Measurements from ENCODE around the gene CELA1. TPM values are rescaled to one million over a fixed set of nuclear protein-coding genes. Genes with fewer than 3 reads are reported as not detected.

The CELA1 gene
- total RNA-seq, 2 experiments from 2014 or later: 0.85 to 1.2 TPM

- no peaks in the 10 kb centered on the region for H3K9me3 Mint-ChIP-seq
- no peak overlapping the region for H3K27ac Mint-ChIP-seq
- DNase-seq (no peak), ATAC-seq (ENCODE audit: poor library complexity) (no peak)
- intact Hi-C loops (cut with DNase I, micrococcal nuclease): no loop called here
- CTCF ChIA-PET: interaction anchor here (1.2 kb wide), 1 partner anchor 21 kb away, joined by 3 read pairs; no protein-coding TSS in a partner anchor
- Histone ChIP-seq H3K4me3 (ENCODE audit: low read length) (no peak overlapping the region), H3K9me3 (ENCODE audit: control insufficient read depth in 1 of 2, insufficient read depth in 1 of 2, low read length in 2 of 2) (no peaks in the 10 kb centered on the region), H3K27me3 (ENCODE audit: control insufficient read depth in 1 of 2, insufficient read depth in 2 of 2, low read length in 2 of 2) (no peaks in the 10 kb centered on the region), H3K4me1 (ENCODE audit: insufficient read depth, low read length) (peaks cover 12% of the 10 kb centered on the region), H3K27ac (ENCODE audit: low read depth in 1 of 2, low read length in 2 of 2) (no peak overlapping the region), H3K36me3 (ENCODE audit: insufficient read depth, low read length) (peaks cover 38% of the 10 kb centered on the region)
- peaks cover 17% of the 10 kb centered on the region for H3K4me1 Mint-ChIP-seq (ENCODE audit: low read depth)
- no peak overlapping the region for H3K4me3 Mint-ChIP-seq
- POLR2A ChIA-PET: no interaction called here
- peaks cover 41% of the 10 kb centered on the region for H3K36me3 Mint-ChIP-seq (ENCODE audit: low read depth)
- H3K27me3 Mint-ChIP-seq: no peaks in the 10 kb centered on the region
- TF ChIP-seq CTCF (IDR thresholded peaks at IDR 0.05): no peak
Observed at GRCh38 chr12:51362747-51363342, 16.4 kb upstream of the CELA1 start.

- no peak for ATAC-seq (ENCODE audit: poor library complexity)
- Histone ChIP-seq H3K4me3 (ENCODE audit: low read length) (no peak overlapping the region), H3K27ac (ENCODE audit: low read depth in 1 of 2, low read length in 2 of 2) (no peak overlapping the region), H3K9me3 (ENCODE audit: control insufficient read depth in 1 of 2, insufficient read depth in 1 of 2, low read length in 2 of 2) (no peaks in the 10 kb centered on the region), H3K36me3 (ENCODE audit: insufficient read depth, low read length) (peaks cover 43% of the 10 kb centered on the region), H3K4me1 (ENCODE audit: insufficient read depth, low read length) (peaks cover 7% of the 10 kb centered on the region), H3K27me3 (ENCODE audit: control insufficient read depth in 1 of 2, insufficient read depth in 2 of 2, low read length in 2 of 2) (no peaks in the 10 kb centered on the region)
- Mint-ChIP-seq H3K4me3 (no peak overlapping the region), H3K4me1 (ENCODE audit: low read depth) (peaks cover 12% of the 10 kb centered on the region), H3K27me3 (no peaks in the 10 kb centered on the region), H3K36me3 (ENCODE audit: low read depth) (peaks cover 44% of the 10 kb centered on the region), H3K27ac (no peak overlapping the region), H3K9me3 (no peaks in the 10 kb centered on the region)
- ChIA-PET CTCF (interaction anchor here (1.2 kb wide), 1 partner anchor 21 kb away, joined by 3 read pairs; no protein-coding TSS in a partner anchor), POLR2A (no interaction called here)
- TF ChIP-seq CTCF (IDR thresholded peaks at IDR 0.05): no peak
- intact Hi-C loops (cut with DNase I, micrococcal nuclease): no loop called here
- no peak for DNase-seq
Observed at GRCh38 chr12:51362307-51362706, 15.8 kb upstream of the CELA1 start.

DNA sequence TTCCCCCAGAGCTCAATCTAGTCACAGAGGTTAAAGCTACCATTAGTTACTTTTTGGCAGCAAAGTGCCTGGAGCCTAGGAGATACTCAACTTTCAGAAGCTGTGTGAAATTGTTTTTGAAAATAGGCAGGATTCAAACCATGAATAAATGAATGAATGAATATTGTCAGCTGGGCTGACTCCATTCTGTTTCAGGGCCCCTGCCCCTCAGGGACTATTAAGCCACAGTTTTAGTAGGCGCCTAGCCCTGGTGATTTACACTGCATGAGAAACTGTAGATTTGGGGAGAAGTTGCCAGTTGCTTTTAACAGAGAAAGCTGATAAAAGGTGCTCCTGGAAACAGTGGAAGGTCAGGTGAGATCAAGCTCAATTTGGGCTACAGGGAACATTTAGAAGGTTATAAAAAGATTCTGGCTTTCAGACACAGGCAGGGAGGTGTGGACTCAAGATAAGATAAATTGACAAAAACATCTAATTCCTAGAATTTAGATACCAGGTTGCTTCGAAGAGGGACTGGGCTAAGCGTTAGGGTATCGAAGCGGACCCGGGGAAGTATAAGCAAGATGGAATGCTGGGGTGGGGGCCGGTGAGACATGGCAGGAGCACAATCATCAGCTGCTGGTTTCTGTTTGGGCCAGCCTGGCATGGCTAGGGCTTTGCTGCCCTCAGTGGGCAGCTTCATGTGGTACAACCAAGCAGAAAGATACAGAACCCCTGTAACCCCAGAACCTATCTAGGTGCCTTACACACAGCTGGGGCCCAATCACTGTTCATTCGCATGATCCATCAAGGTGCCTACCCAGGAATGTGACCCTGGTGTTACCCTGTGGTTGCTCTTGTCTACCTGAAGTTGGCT, 14.9 kb upstream of the CELA1 start:
- intact Hi-C loops (cut with DNase I, micrococcal nuclease): no loop called here
- H3K4me3 Mint-ChIP-seq: no peak overlapping the region
- no peaks in the 10 kb centered on the region for H3K9me3 Mint-ChIP-seq
- Histone ChIP-seq H3K27me3 (ENCODE audit: control insufficient read depth in 1 of 2, insufficient read depth in 2 of 2, low read length in 2 of 2) (no peaks in the 10 kb centered on the region), H3K4me3 (ENCODE audit: low read length) (no peak overlapping the region), H3K27ac (ENCODE audit: low read depth in 1 of 2, low read length in 2 of 2) (no peak overlapping the region), H3K36me3 (ENCODE audit: insufficient read depth, low read length) (peaks cover 50% of the 10 kb centered on the region), H3K9me3 (ENCODE audit: control insufficient read depth in 1 of 2, insufficient read depth in 1 of 2, low read length in 2 of 2) (no peaks in the 10 kb centered on the region), H3K4me1 (ENCODE audit: insufficient read depth, low read length) (peaks cover 7% of the 10 kb centered on the region)
- ATAC-seq (ENCODE audit: poor library complexity) (no peak), DNase-seq (no peak)
- no peak overlapping the region for H3K27ac Mint-ChIP-seq
- TF ChIP-seq CTCF (IDR thresholded peaks at IDR 0.05): no peak
- H3K27me3 Mint-ChIP-seq: no peaks in the 10 kb centered on the region
- ChIA-PET POLR2A (interaction anchor here (0.7 kb wide), 1 partner anchor 123 kb away, joined by 4 read pairs; the partner anchor contains the start of gene DAZAP2), CTCF (interaction anchor here (1.2 kb wide), 1 partner anchor 20 kb away, joined by 3 read pairs; no protein-coding TSS in a partner anchor)
- H3K4me1 Mint-ChIP-seq (ENCODE audit: low read depth): peaks cover 7% of the 10 kb centered on the region
- peaks cover 49% of the 10 kb centered on the region for H3K36me3 Mint-ChIP-seq (ENCODE audit: low read depth)
